ENCODE measurements around the gene SLC1A7.

The SLC1A7 gene

GRCh38 chr1:53158900-53159299 is 16.5 kb upstream of the SLC1A7 start:
- ATAC-seq = no peak

GRCh38 chr1:53156783-53157182 is 14.3 kb upstream of the SLC1A7 start:
- no peak for ATAC-seq

GRCh38 chr1:53155945-53156344 is 13.5 kb upstream of the SLC1A7 start:
- no peak for ATAC-seq

GRCh38 chr1:53155534-53155933 is 13.1 kb upstream of the SLC1A7 start:
- ATAC-seq = no peak

DNA sequence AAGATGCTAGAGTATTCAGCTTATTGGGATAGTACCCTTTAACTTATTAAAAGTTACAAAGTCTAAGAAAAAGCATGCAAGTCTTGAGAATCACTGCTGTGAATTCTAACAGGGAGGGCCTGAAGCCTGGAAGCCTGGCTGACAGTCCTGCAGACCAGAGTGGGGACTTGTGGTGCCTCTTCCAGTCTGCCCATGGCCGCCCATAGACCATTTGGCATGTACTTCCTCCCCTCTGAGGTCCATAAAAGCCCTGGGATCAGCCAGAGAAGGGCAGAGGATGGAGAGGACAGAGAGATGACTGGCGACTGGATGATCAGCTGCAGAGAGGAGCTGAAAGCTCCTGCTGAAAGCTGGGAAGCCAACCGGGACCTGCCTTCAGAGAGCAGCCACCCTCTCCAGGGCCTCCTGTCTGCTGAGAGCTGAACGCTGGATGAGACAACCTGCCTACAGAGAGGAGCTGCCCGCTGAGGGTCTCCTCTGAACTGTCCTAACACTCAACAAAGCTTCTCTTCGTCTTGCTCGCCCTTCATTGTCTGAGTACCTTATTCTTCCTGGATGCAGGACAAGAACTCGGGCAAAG is 12.5 kb upstream of the SLC1A7 start:
- ATAC-seq = no peak

DNA sequence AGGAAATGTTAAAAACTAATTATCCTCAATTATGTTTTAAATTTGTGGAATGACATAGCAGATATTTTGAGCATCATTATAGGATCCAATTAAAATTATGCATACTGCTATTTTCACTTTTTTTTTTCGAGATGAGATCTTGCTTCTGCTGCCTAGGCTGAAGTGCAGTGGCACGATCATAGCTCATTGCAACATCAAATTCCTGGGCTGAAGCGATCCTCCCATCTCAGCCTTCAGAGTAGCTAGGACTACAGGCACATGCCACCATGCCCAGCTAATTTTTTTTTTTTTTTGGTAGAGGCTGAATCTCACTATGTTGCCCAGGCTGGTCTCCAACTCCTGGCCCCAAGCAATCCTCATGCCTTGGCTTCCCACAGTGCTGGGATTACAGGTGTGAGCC is 11.3 kb upstream of the SLC1A7 start:
- no peak for ATAC-seq

- no peak for ATAC-seq
Observed at GRCh38 chr1:53148123-53148522, 5.7 kb upstream of the SLC1A7 start.

DNA sequence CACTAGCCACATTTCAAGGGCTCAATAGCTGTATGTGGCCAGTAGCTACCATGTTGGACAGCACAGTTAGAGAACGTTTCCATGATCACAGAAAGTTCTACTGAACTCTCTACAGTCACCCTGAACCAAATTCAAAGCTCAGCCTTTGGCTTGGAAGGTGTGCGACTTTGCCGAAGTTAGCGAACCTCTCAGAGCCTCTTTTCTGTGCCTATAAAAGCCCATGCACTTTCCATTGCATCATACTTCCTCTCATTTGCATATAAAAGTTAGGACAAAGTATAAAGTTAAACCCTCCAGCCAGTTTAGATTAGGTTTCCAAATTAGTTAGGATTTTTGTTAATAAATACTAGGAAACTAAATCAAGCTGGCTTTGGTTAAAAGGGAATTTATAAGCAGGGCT is 4.7 kb upstream of the SLC1A7 start:
- ATAC-seq = no peak

GRCh38 chr1:53145942-53146708 is 3.7 kb upstream of the SLC1A7 start:
- ATAC-seq = no peak

GRCh38 chr1:53145619-53145941 is 3.1 kb upstream of the SLC1A7 start:
- no peak for ATAC-seq

- ATAC-seq = no peak
Observed at GRCh38 chr1:53145051-53145600, 2.7 kb upstream of the SLC1A7 start.

GRCh38 chr1:53144201-53144600 is 1.8 kb upstream of the SLC1A7 start:
- ATAC-seq = no peak

GRCh38 chr1:53143527-53143926 is 1.1 kb upstream of the SLC1A7 start:
- ATAC-seq = no peak

DNA sequence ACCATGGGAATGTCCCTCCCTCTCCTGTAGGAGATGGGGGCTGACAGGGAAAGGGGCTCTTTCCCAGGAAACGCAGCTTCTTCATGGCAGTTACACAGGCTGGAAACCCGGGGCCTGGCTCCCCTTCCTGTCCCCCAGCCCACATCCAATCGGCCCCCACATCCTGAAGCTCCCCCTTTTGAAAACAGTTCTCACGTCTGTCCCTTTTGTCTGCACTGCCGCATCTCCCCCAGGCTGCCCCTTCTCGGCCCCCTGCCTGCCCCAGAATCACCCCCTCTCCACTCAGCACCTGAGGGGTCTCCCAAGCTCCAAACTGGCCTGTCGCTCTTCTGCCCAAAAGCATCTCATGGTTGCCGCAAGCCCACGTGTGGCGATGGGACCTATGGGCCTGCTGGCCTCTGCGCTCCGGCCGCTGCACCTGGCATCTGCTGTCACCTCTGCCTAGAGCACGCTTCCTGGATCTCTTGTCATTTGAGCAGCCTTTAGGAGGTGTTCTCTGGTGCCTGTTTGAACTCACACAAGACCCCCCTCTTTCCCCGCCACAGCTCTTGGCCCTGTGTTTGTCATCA is 867 bp downstream of the SLC1A7 start:
- ATAC-seq = no peak

- ATAC-seq = no peak
Observed at GRCh38 chr1:53140451-53140850, 2.0 kb downstream of the SLC1A7 start.

DNA sequence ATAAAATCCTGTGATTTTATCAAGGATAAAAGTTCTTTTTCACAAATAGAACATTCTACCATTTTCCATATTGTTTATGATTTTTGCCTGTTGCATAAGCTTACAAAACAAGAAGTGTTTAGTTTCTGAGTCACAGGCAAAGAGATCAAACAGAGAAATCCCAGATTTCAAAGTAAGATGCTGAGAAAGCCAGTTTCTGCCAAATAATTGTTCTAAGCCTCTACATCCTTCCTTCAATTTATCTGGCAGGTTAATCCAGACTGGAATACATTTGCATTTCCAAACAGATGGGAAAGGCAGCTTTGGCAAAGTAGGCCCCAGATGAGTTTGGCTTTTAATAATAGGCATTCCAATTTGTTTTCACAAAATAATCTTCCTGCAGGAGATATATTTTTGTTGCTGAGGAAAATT is 2.5 kb downstream of the SLC1A7 start:
- no peak for ATAC-seq

DNA sequence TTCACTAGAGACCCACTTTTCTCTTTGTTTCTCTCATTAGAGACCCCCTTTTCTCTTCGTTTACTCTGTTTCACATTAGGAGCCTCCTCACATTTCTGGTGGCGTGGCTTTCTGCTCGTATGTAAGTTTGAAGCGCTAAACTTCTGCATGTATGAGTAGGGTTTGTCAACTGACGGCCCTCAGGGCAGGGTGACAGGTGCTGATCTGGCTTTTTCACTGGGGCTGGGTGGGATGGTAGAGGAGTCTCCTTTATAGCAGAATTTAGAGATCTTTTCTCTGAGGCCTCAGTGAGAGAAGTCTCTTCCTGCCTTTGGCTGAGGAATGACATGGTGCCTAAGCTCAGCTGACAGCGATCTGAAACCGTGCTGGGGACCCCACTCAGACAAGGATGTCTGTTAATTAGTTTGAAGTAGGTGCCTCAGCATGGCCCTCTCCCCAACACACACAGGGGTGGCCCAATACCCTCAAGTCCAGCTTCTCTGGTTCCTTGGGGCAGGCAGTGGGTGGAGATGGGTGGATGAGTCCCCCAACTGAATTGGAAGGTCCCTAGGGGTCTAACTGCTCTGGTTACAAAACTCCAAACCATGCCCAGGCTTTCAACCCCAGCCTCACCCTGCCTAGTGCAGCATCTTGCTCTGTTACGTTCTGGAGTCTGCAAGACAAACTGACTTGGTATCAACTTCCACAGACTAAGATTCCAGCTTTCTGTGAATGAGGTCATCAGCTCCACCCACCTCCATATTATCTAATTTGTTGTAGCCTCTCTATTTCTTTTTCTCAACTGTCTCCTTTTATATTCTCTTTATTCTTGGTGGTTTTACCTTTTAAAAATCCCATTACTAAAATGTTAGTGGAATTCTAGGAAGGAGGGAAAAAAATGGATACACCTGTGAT is 3.2 kb downstream of the SLC1A7 start:
- ATAC-seq = no peak

- no peak for ATAC-seq
Observed at GRCh38 chr1:53137729-53138128, 4.7 kb downstream of the SLC1A7 start.

DNA sequence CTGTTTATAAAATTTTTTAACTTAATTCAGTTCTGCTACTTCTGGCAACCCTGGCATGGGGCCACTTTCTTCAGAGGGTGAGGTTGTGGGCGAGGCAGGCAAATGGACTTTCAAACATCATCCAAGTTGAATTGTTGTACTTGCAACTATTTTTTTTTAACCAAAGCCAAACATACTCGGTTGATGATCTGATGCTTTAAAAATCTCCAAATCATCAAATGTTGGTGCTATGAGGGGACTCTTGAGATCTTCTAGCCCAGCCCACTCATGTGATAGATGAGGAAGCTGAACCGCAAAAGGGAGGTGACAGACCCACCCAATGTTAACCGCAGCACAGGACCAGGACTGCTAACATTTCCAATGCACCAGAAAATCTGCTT is 6.7 kb downstream of the SLC1A7 start:
- ATAC-seq = no peak

DNA sequence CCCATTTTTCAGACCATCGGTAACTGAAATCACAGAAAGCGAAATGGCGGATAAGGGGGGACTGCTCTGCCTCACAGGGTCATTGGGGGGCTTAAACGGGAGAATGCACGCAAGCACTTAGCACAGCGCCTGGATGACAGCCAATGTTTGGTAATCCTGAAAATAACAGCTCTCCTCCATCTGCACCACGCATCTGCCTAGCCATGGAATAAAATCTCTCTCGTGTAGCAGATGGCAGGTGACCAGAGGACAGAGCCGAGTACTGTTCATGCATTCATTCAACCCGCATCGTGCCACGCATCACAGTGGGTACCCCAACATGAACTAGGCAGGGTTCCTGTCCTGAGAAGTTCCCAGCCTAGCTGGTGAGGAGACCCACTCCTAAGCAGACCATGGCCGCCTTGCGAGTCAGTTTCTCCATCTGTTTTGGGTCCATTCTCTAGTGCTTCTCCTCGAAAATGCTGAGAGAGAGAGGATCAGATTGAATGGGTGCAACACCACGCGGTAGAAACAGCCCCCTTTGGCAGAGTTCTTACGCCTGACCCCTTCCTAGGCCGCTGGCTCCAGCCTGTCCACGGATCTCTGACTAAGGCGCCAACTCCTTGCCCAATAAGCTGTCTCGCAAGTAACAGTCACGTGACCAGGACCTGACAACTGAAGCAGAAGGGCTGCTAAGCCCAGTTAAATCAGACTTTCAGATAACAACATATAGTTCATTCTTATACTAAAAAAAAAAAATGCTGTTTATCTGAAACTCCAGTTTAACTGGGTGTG is 7.3 kb downstream of the SLC1A7 start:
- ATAC-seq = no peak

DNA sequence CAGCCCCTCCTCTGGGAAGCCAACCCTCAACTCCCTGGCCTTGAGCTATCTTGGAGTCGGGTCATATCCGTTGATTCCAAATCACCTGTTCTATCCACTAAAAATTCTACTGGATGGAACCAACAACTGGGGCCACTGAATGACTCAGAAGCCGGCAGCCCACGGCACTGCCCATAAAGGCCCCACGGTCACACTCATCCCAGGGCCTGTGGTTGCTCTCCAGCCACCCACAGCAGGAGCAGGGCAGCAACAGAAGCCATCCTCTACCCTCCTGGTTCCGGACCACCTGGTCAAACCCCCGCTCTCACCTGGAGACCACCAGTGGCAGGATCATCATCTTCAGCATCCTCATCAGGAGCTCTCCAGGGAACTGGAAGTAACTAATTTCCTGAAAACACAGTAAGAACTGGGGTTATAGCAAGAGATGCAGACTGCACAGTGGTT is 8.4 kb downstream of the SLC1A7 start:
- no peak for ATAC-seq

All from activated CD4-positive, CD25-positive, alpha-beta regulatory T cell treated with anti-CD3 and anti-CD28 coated beads, Interleukin-2, amount 50 U/mL, for 24 hours (primary cell).